ENCODE measurements around the gene RRP36. TPM values are rescaled to one million over a fixed set of nuclear protein-coding genes. Genes with fewer than 3 reads are reported as not detected.

Gene RRP36
- total and polyA plus RNA-seq, 4 donors: 23.4 to 33.4 (median 26.2) TPM

DNA sequence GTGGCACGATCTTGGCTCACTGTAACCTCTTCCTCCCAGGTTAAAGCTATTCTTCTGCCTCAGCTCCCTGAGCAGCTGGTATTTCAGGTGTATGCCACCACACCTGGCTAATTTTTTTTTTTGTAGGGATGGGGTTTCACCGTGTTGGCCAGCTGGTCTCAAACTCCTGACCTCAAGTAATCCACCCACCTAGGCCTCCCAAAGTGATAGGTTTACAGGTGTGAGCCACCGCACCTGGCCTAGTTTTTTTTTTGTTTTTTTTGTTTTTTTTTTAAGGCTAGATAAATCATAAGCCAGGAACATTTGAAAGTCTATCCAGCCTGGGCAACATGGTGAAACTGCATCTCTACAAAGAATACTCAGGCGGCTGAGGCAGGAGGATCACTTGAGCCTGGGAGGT is 10.9 kb downstream of the RRP36 start (continued):
- TF ChIP-seq, protein P1, sequence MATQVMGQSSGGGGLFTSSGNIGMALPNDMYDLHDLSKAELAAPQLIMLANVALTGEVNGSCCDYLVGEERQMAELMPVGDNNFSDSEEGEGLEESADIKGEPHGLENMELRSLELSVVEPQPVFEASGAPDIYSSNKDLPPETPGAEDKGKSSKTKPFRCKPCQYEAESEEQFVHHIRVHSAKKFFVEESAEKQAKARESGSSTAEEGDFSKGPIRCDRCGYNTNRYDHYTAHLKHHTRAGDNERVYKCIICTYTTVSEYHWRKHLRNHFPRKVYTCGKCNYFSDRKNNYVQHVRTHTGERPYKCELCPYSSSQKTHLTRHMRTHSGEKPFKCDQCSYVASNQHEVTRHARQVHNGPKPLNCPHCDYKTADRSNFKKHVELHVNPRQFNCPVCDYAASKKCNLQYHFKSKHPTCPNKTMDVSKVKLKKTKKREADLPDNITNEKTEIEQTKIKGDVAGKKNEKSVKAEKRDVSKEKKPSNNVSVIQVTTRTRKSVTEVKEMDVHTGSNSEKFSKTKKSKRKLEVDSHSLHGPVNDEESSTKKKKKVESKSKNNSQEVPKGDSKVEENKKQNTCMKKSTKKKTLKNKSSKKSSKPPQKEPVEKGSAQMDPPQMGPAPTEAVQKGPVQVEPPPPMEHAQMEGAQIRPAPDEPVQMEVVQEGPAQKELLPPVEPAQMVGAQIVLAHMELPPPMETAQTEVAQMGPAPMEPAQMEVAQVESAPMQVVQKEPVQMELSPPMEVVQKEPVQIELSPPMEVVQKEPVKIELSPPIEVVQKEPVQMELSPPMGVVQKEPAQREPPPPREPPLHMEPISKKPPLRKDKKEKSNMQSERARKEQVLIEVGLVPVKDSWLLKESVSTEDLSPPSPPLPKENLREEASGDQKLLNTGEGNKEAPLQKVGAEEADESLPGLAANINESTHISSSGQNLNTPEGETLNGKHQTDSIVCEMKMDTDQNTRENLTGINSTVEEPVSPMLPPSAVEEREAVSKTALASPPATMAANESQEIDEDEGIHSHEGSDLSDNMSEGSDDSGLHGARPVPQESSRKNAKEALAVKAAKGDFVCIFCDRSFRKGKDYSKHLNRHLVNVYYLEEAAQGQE (IDR thresholded peaks at IDR 0.05): no peak
- no peak for TF ChIP-seq FOXA2 (IDR thresholded peaks at IDR 0.05)

DNA sequence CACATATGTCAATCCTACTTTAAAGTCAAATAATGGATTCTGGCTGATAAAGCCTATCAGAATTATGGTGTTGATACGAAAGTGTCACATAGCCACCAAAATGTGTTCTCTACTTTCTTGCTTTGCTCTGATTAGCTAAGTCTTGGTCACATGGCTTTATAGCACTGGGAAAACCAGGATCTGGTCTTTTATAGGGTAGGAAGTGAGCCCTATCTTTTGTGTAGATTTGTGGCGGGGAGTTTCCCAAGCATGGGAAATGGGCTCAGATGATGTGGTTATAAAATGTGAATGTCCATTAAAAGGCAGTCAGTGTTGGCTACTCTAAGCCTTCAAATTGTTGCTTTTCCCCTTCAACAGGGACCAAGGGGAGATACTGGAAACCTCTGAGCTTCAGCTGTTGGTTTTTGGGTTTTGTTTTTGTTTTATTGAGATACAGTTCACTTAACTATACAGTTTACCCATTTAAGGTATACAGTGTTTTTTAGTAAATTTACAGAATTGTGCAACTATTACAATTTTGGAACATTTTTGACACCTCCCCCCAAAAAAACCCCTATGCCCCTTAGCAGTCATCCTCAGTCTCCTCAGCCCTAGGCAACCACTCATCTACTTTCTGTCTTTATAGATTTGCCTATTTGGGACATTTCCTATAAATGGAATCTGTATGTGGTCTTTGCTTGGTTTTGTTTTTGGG is 12.2 kb downstream of the RRP36 start:
- no peak for DNase-seq (ENCODE audit: low spot score)
- H3K9me3 ChIP-seq (ENCODE audit: control insufficient read depth in 4 of 4, low read length in 3 of 4): no peaks in the 10 kb centered on the region
- whole genome bisulfite sequencing: 89% methylated on average over 2 of the region's 2 CpGs
- TF ChIP-seq HNF4G (IDR thresholded peaks at IDR 0.05) (no peak), HNF4A (conservative IDR thresholded peaks at IDR 0.05) (no peak), FOXA1 (IDR thresholded peaks at IDR 0.05) (no peak), GABPA (IDR thresholded peaks at IDR 0.05 in 1 of 2, conservative IDR thresholded peaks at IDR 0.05 in 1 of 2) (no peak), RAD21 (IDR thresholded peaks at IDR 0.05) (no peak), TAF1 (conservative IDR thresholded peaks at IDR 0.05) (no peak), EGR1 (IDR thresholded peaks at IDR 0.05; ENCODE audit: low read depth in 2 of 2) (no peak), NR2F2 (IDR thresholded peaks at IDR 0.05) (no peak), JUND (IDR thresholded peaks at IDR 0.05) (no peak), SP1 (IDR thresholded peaks at IDR 0.05) (no peak), FOXA2 (IDR thresholded peaks at IDR 0.05) (no peak), RXRA (IDR thresholded peaks at IDR 0.05) (no peak)
- TF ChIP-seq, protein P2, sequence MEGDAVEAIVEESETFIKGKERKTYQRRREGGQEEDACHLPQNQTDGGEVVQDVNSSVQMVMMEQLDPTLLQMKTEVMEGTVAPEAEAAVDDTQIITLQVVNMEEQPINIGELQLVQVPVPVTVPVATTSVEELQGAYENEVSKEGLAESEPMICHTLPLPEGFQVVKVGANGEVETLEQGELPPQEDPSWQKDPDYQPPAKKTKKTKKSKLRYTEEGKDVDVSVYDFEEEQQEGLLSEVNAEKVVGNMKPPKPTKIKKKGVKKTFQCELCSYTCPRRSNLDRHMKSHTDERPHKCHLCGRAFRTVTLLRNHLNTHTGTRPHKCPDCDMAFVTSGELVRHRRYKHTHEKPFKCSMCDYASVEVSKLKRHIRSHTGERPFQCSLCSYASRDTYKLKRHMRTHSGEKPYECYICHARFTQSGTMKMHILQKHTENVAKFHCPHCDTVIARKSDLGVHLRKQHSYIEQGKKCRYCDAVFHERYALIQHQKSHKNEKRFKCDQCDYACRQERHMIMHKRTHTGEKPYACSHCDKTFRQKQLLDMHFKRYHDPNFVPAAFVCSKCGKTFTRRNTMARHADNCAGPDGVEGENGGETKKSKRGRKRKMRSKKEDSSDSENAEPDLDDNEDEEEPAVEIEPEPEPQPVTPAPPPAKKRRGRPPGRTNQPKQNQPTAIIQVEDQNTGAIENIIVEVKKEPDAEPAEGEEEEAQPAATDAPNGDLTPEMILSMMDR (IDR thresholded peaks at IDR 0.05; ENCODE audit: low read depth, low read length, missing input control): no peak
- TF ChIP-seq, protein P3, sequence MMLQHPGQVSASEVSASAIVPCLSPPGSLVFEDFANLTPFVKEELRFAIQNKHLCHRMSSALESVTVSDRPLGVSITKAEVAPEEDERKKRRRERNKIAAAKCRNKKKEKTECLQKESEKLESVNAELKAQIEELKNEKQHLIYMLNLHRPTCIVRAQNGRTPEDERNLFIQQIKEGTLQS (IDR thresholded peaks at IDR 0.05): no peak
- TF ChIP-seq, protein P4, sequence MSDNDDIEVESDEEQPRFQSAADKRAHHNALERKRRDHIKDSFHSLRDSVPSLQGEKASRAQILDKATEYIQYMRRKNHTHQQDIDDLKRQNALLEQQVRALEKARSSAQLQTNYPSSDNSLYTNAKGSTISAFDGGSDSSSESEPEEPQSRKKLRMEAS (IDR thresholded peaks at IDR 0.05): no peak
- TF ChIP-seq, protein P5, sequence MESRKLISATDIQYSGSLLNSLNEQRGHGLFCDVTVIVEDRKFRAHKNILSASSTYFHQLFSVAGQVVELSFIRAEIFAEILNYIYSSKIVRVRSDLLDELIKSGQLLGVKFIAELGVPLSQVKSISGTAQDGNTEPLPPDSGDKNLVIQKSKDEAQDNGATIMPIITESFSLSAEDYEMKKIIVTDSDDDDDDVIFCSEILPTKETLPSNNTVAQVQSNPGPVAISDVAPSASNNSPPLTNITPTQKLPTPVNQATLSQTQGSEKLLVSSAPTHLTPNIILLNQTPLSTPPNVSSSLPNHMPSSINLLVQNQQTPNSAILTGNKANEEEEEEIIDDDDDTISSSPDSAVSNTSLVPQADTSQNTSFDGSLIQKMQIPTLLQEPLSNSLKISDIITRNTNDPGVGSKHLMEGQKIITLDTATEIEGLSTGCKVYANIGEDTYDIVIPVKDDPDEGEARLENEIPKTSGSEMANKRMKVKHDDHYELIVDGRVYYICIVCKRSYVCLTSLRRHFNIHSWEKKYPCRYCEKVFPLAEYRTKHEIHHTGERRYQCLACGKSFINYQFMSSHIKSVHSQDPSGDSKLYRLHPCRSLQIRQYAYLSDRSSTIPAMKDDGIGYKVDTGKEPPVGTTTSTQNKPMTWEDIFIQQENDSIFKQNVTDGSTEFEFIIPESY (IDR thresholded peaks at IDR 0.05): no peak
- TF ChIP-seq, protein P1 (IDR thresholded peaks at IDR 0.05): no peak
- no peaks in the 10 kb centered on the region for H3K27me3 ChIP-seq (ENCODE audit: control insufficient read depth in 4 of 4, insufficient read depth in 4 of 4, low read length in 3 of 4)
- no peak overlapping the region for H3K4me3 ChIP-seq (ENCODE audit: low read depth in 1 of 3, low read length in 3 of 3)
- H3K9ac ChIP-seq (ENCODE audit: low read depth in 1 of 2, low read length in 2 of 2): no peak overlapping the region
- H3K4me1 ChIP-seq (ENCODE audit: control insufficient read depth in 4 of 4, insufficient read depth in 4 of 4, low read length in 3 of 4): peaks cover 2 to 12% (median 8%) of the 10 kb centered on the region in 4 donors
- H3K36me3 ChIP-seq (ENCODE audit: control insufficient read depth in 4 of 4, insufficient read depth in 3 of 4, low read depth in 1 of 4, low read length in 3 of 4): peaks cover 8 to 54% (median 41%) of the 10 kb centered on the region in 4 donors
- no peak overlapping the region for H3K27ac ChIP-seq (ENCODE audit: low read depth in 1 of 2, low read length in 2 of 2)
